GM12892 (cell line): ENCODE data around the gene IMMP2L.

Experiments
- POLR2A ChIP-seq: IDR thresholded peaks from 2 replicates; pipeline ENCODE4 v1.6.1; 2011; ENCODE audit warnings: low read depth, low read length, control low read depth
- POLR2AphosphoS5 ChIP-seq: IDR thresholded peaks from 2 replicates; pipeline ENCODE4 v1.6.1; 2011; ENCODE audit warnings: low read depth, low read length, control low read depth
- TAF1 ChIP-seq: IDR thresholded peaks from 2 replicates; pipeline ENCODE4 v1.6.1; 2011; ENCODE audit warnings: low read depth, mild to moderate bottlenecking, control low read depth, low read length, borderline replicate concordance

DNA sequence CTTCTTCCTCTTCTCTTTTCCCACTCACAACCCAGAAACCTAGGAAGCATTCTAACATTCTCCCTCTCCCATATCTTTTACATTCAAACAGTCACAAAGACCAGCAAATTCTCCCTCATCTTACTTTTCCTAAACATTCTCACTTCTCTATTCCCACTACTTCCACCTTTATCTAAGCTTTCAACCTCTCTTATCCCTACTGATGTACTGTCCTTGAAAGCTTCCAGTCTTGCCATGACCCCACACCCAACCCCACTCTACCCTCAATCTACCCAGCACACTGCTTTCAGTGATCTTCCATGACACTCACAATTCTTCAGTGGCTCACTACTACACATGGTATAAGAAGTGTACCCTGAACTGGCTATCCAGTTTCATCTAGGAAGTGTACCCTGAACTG is 5.3 kb downstream of the IMMP2L start:
- TF ChIP-seq POLR2A (no peak), POLR2AphosphoS5 (no peak), TAF1 (no peak)
